ENCODE results near the gene ADCY1.

ADCY1 gene

DNA sequence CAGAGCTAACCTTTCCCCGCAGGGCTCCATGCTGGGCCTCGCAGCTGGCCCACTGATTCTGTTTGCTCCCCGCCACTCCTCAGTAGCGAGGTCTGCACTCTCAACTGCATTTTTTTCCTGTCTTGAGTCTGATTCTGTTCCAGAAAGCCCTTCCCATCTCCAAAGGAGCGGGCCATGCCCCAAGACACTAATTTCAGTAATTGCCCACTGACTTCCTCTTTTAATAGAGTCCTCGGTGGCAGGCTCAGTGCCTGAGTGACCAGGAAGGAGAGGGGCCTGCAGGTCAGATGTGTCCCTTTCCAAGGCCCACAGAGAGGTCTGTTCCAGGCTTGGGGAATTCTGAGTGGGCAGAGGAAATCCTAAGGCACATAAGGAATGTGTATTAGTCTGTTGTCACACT, 77.4 kb downstream of the ADCY1 start:
- H3K9me3 ChIP-seq: no peaks in the 10 kb centered on the region
- H3K27me3 ChIP-seq (ENCODE audit: low read depth): no peaks in the 10 kb centered on the region
- H3K36me3 ChIP-seq (replicated peaks): no peaks in the 10 kb centered on the region
- H3K4me3 ChIP-seq: no peak overlapping the region
- no peaks in the 10 kb centered on the region for H3K4me1 ChIP-seq
- no peak for DNase-seq (ENCODE audit: low spot score in 2 of 2)
- in situ Hi-C loops (cut with MboI; ENCODE audit: low sequenced_read_pairs): no loop called here

GRCh38 chr7:45652630-45653029, 78.5 kb downstream of the ADCY1 start:
- no peaks in the 10 kb centered on the region for H3K9me3 ChIP-seq
- H3K36me3 ChIP-seq (replicated peaks): no peaks in the 10 kb centered on the region
- H3K27me3 ChIP-seq (ENCODE audit: low read depth): no peaks in the 10 kb centered on the region
- no peak for DNase-seq (ENCODE audit: low spot score in 2 of 2)
- no peaks in the 10 kb centered on the region for H3K4me1 ChIP-seq
- no peak overlapping the region for H3K4me3 ChIP-seq
- in situ Hi-C loops (cut with MboI; ENCODE audit: low sequenced_read_pairs): no loop called here

GRCh38 chr7:45653209-45653907, 79.2 kb downstream of the ADCY1 start:
- in situ Hi-C loops (cut with MboI; ENCODE audit: low sequenced_read_pairs): no loop called here
- no peaks in the 10 kb centered on the region for H3K27me3 ChIP-seq (ENCODE audit: low read depth)
- H3K4me1 ChIP-seq: no peaks in the 10 kb centered on the region
- H3K4me3 ChIP-seq: no peak overlapping the region
- H3K36me3 ChIP-seq (replicated peaks): no peaks in the 10 kb centered on the region
- no peaks in the 10 kb centered on the region for H3K9me3 ChIP-seq
- DNase-seq (ENCODE audit: low spot score in 2 of 2): no peak

GRCh38 chr7:45654341-45654740, 80.2 kb downstream of the ADCY1 start:
- no peaks in the 10 kb centered on the region for H3K4me1 ChIP-seq
- in situ Hi-C loops (cut with MboI; ENCODE audit: low sequenced_read_pairs): no loop called here
- no peaks in the 10 kb centered on the region for H3K9me3 ChIP-seq
- no peaks in the 10 kb centered on the region for H3K36me3 ChIP-seq (replicated peaks)
- H3K4me3 ChIP-seq: no peak overlapping the region
- DNase-seq (ENCODE audit: low spot score in 2 of 2): no peak
- H3K27me3 ChIP-seq (ENCODE audit: low read depth): no peaks in the 10 kb centered on the region

GRCh38 chr7:45655539-45655938, 81.4 kb downstream of the ADCY1 start:
- Histone ChIP-seq H3K4me3 (no peak overlapping the region), H3K9me3 (no peaks in the 10 kb centered on the region), H3K4me1 (no peaks in the 10 kb centered on the region), H3K27me3 (ENCODE audit: low read depth) (no peaks in the 10 kb centered on the region), H3K36me3 (replicated peaks) (no peaks in the 10 kb centered on the region)
- in situ Hi-C loops (cut with MboI; ENCODE audit: low sequenced_read_pairs): no loop called here
- DNase-seq (ENCODE audit: low spot score in 2 of 2): no peak

DNA sequence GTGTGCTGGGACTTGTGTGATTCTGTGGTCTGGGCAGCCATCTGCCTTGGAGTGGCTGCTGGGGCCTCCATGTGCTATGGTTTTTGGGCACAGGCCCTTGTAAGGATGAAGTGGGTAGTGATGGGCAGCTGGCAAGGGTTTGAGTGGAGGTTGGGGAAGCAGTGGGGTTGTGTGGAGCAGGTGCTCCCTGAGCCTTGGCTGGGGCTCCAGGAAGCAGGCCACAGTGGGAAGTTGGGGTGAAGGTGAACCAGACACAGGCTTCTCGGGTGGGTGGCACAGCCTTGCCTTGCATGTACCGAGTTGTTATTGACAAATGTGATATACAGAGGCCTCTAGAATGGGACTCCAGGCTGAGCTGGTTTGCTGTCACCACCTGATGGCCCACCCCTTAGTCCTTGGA, 82.3 kb downstream of the ADCY1 start:
- Histone ChIP-seq H3K4me1 (no peaks in the 10 kb centered on the region), H3K4me3 (no peak overlapping the region), H3K9me3 (no peaks in the 10 kb centered on the region), H3K36me3 (replicated peaks) (no peaks in the 10 kb centered on the region), H3K27me3 (ENCODE audit: low read depth) (no peaks in the 10 kb centered on the region)
- in situ Hi-C loops (cut with MboI; ENCODE audit: low sequenced_read_pairs): no loop called here
- no peak for DNase-seq (ENCODE audit: low spot score in 2 of 2)

DNA sequence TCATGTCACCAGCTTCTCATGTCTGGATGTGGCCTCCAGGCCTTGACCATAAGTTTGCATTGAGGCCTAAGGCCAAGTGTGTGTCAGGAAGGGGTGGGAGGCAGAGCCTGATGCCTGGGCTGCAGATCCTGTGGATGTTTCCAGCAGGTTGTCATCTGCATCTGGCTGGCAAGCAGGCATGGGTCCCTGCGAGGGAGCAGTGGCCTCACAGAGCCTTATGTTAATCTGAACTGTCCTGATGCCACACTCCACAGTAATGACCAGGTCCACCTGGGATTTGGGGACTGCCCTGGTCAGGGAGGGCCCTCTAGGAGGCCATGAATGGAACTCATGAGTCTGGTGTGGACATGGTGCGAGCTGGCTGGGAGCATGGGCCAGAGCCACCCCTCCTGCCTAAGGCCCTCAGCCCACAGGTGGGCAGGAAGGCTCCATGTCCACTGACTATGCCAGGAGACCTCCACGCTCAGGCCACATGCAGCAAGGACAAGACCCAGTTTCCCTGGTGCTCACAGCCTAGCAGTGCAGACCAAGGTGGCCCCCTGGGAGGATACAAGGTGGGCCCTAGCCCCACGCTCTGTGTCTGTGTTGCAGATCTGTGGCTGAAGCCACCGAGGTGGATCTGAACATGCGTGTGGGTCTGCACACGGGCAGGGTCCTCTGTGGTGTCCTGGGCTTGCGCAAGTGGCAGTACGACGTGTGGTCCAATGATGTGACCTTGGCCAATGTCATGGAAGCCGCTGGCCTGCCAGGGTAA, 83.1 kb downstream of the ADCY1 start:
- Histone ChIP-seq H3K4me1 (no peaks in the 10 kb centered on the region), H3K4me3 (no peak overlapping the region), H3K36me3 (replicated peaks) (no peaks in the 10 kb centered on the region), H3K9me3 (no peaks in the 10 kb centered on the region), H3K27me3 (ENCODE audit: low read depth) (no peaks in the 10 kb centered on the region)
- no peak for DNase-seq (ENCODE audit: low spot score in 2 of 2)
- in situ Hi-C loops (cut with MboI; ENCODE audit: low sequenced_read_pairs): no loop called here

- no peak overlapping the region for H3K4me3 ChIP-seq
- no peaks in the 10 kb centered on the region for H3K27me3 ChIP-seq (ENCODE audit: low read depth)
- H3K4me1 ChIP-seq: no peaks in the 10 kb centered on the region
- in situ Hi-C loops (cut with MboI; ENCODE audit: low sequenced_read_pairs): no loop called here
- no peaks in the 10 kb centered on the region for H3K36me3 ChIP-seq (replicated peaks)
- no peaks in the 10 kb centered on the region for H3K9me3 ChIP-seq
- DNase-seq (ENCODE audit: low spot score in 2 of 2): no peak
These were observed 83.9 kb downstream of the ADCY1 start for GRCh38 chr7:45657890-45658715.

GRCh38 chr7:45658716-45659495, 84.7 kb downstream of the ADCY1 start:
- no peak for DNase-seq (ENCODE audit: low spot score in 2 of 2)
- Histone ChIP-seq H3K4me1 (no peaks in the 10 kb centered on the region), H3K4me3 (no peak overlapping the region), H3K27me3 (ENCODE audit: low read depth) (no peaks in the 10 kb centered on the region), H3K9me3 (no peaks in the 10 kb centered on the region), H3K36me3 (replicated peaks) (no peaks in the 10 kb centered on the region)
- in situ Hi-C loops (cut with MboI; ENCODE audit: low sequenced_read_pairs): no loop called here

- Histone ChIP-seq H3K36me3 (replicated peaks) (no peaks in the 10 kb centered on the region), H3K27me3 (ENCODE audit: low read depth) (no peaks in the 10 kb centered on the region), H3K4me1 (no peaks in the 10 kb centered on the region), H3K4me3 (no peak overlapping the region), H3K9me3 (no peaks in the 10 kb centered on the region)
- in situ Hi-C loops (cut with MboI; ENCODE audit: low sequenced_read_pairs): no loop called here
- DNase-seq (ENCODE audit: low spot score in 2 of 2): no peak
These were observed 85.5 kb downstream of the ADCY1 start for GRCh38 chr7:45659496-45660139.

- Histone ChIP-seq H3K4me1 (no peaks in the 10 kb centered on the region), H3K27me3 (ENCODE audit: low read depth) (no peaks in the 10 kb centered on the region), H3K36me3 (replicated peaks) (no peaks in the 10 kb centered on the region), H3K4me3 (no peak overlapping the region), H3K9me3 (no peaks in the 10 kb centered on the region)
- DNase-seq (ENCODE audit: low spot score in 2 of 2): no peak
- in situ Hi-C loops (cut with MboI; ENCODE audit: low sequenced_read_pairs): no loop called here
These were observed 86.2 kb downstream of the ADCY1 start for GRCh38 chr7:45660201-45660900.

GRCh38 chr7:45660901-45661211, 86.7 kb downstream of the ADCY1 start:
- no peak overlapping the region for H3K4me3 ChIP-seq
- in situ Hi-C loops (cut with MboI; ENCODE audit: low sequenced_read_pairs): no loop called here
- DNase-seq (ENCODE audit: low spot score in 2 of 2): no peak
- no peaks in the 10 kb centered on the region for H3K9me3 ChIP-seq
- H3K4me1 ChIP-seq: no peaks in the 10 kb centered on the region
- no peaks in the 10 kb centered on the region for H3K27me3 ChIP-seq (ENCODE audit: low read depth)
- H3K36me3 ChIP-seq (replicated peaks): no peaks in the 10 kb centered on the region

Data from HAP-1 (cell line).